CD8-positive, alpha-beta memory T cell (primary cell): ENCODE data around the gene TMEM59. TPM values are rescaled to one million over a fixed set of nuclear protein-coding genes. Genes with fewer than 3 reads are reported as not detected.
"Not testable (repeated sequence)": the region's sequence is repeated elsewhere in the genome, so short reads cannot be mapped to it uniquely, and the experiment has no call there.

Experiments used
- CTCF ChIA-PET: fragments of 350-600 bp; sonication (Branson Sonifier 250); formaldehyde crosslinking; loops from one replicate; lab custom pipeline; 2021; ENCODE audit warnings: antibody characterized with exemption; lab: Charles Lee
- POLR2A ChIA-PET: fragments of 350-600 bp; sonication (Branson Sonifier 250); formaldehyde crosslinking; loops from one replicate; lab custom pipeline; 2021; ENCODE audit warnings: antibody characterized with exemption; lab: Charles Lee
- DNase-seq, 5 donors: peaks; one replicate each; pipeline versions ENCODE4 v3.0.0 to v3.0.0-alpha.2; 2020 to 2022; ENCODE audit warnings: mixed read lengths in 1 of 5
- H3K27ac ChIP-seq: one replicate; pipeline ENCODE4 v1.7.0; 2013; ENCODE audit warnings: low read depth, mild to moderate bottlenecking, low read length, moderate library complexity
- H3K27me3 ChIP-seq: 2 replicates; pipeline ENCODE4 v1.7.0; 2013; ENCODE audit warnings: low read length, mild to moderate bottlenecking; ENCODE audit not compliant: insufficient read depth, poor library complexity, severe bottlenecking
- H3K36me3 ChIP-seq: 2 replicates; pipeline ENCODE4 v1.7.0; 2013; ENCODE audit warnings: mild to moderate bottlenecking, low read length, moderate library complexity; ENCODE audit not compliant: insufficient read depth
- H3K4me1 ChIP-seq: 2 replicates; pipeline ENCODE4 v1.7.0; 2013; ENCODE audit warnings: mild to moderate bottlenecking, low read length, moderate library complexity; ENCODE audit not compliant: insufficient read depth
- H3K4me3 ChIP-seq: 2 replicates; pipeline ENCODE4 v1.7.0; 2013; ENCODE audit warnings: mild to moderate bottlenecking, low read length
- H3K9me3 ChIP-seq: 2 replicates; pipeline ENCODE4 v1.7.0; 2013; ENCODE audit warnings: mild to moderate bottlenecking, low read length
- H3K27ac Mint-ChIP-seq, 8 donors: one replicate each; pipeline ENCODE4 v1.8.0; 2020 to 2021; ENCODE audit warnings: mixed read lengths in 8 of 8, mild to moderate bottlenecking in 6 of 8, inconsistent platforms in 3 of 8, moderate library complexity in 3 of 8
- H3K27me3 Mint-ChIP-seq, 2 donors: one replicate each; pipeline ENCODE4 v1.8.0; 2020 to 2021; ENCODE audit warnings: mixed read lengths in 2 of 2, mild to moderate bottlenecking in 1 of 2, moderate library complexity in 1 of 2
- H3K36me3 Mint-ChIP-seq, 3 donors: one replicate each; pipeline ENCODE4 v1.8.0; 2020 to 2021; ENCODE audit warnings: mixed read lengths in 3 of 3, inconsistent platforms in 1 of 3, mild to moderate bottlenecking in 1 of 3
- H3K4me1 Mint-ChIP-seq, 3 donors: one replicate each; pipeline ENCODE4 v1.8.0; 2020 to 2021; ENCODE audit warnings: mixed read lengths in 3 of 3, inconsistent platforms in 1 of 3, mild to moderate bottlenecking in 1 of 3
- H3K4me3 Mint-ChIP-seq, 7 donors: one replicate each; pipeline ENCODE4 v1.8.0; 2020 to 2021; ENCODE audit warnings: mixed read lengths in 7 of 7, mild to moderate bottlenecking in 6 of 7, moderate library complexity in 4 of 7, inconsistent platforms in 2 of 7
- H3K9me3 Mint-ChIP-seq, 5 donors: one replicate each; pipeline ENCODE4 v1.8.0; 2020 to 2022; ENCODE audit warnings: mixed read lengths in 5 of 5, mild to moderate bottlenecking in 3 of 5, moderate library complexity in 2 of 5, inconsistent platforms in 1 of 5
- polyA plus RNA-seq: library from polyadenylated mRNA; unstranded; fragments of 300-500 nt; fragmentation: Illumina TruSeq; gene quantifications from one replicate; pipeline ENCODE4 v1.2.3, GENCODE V29; 2021
- total RNA-seq, 2 experiments: library from RNA; stranded (reverse); gene quantifications; one replicate each; pipeline ENCODE4 v1.2.3, GENCODE V29; 2021

The TMEM59 gene
- total and polyA plus RNA-seq, 3 experiments from 2014 or later = 140 to 580 (median 149) TPM

GRCh38 chr1:54028306-54029251, 24.4 kb downstream of the TMEM59 start:
- Mint-ChIP-seq H3K27me3 (no peaks in the 10 kb centered on the region), H3K4me3 (no peak overlapping the region), H3K4me1 (no peaks in the 10 kb centered on the region), H3K27ac (peak overlapping the region in 6 of 8 donors; percentile 10 to 77 (median 36)), H3K36me3 (peaks cover 0 to 51% (median 12%) of the 10 kb centered on the region in 3 donors), H3K9me3 (no peaks in the 10 kb centered on the region)
- Histone ChIP-seq H3K4me1 (no peaks in the 10 kb centered on the region), H3K27ac (no peak overlapping the region), H3K36me3 (peaks cover 6% of the 10 kb centered on the region), H3K9me3 (no peaks in the 10 kb centered on the region), H3K27me3 (no peaks in the 10 kb centered on the region), H3K4me3 (no peak overlapping the region)
- no peak for DNase-seq
- ChIA-PET CTCF (no interaction called here), POLR2A (interaction anchor here (0.8 kb wide), 1 partner anchor 28 kb away, joined by 3 read pairs; no protein-coding TSS in a partner anchor)

GRCh38 chr1:54027848-54028247, 25.2 kb downstream of the TMEM59 start:
- no peaks in the 10 kb centered on the region for H3K4me1 ChIP-seq
- no peak overlapping the region for H3K4me3 Mint-ChIP-seq
- no peaks in the 10 kb centered on the region for H3K9me3 ChIP-seq
- peaks cover 0 to 45% (median 12%) of the 10 kb centered on the region in 3 donors for H3K36me3 Mint-ChIP-seq
- CTCF ChIA-PET = no interaction called here
- no peak overlapping the region for H3K27ac ChIP-seq
- no peak overlapping the region for H3K27ac Mint-ChIP-seq
- H3K4me3 ChIP-seq = no peak overlapping the region
- DNase-seq = no peak
- POLR2A ChIA-PET = no interaction called here
- no peaks in the 10 kb centered on the region for H3K27me3 Mint-ChIP-seq
- peaks cover 4% of the 10 kb centered on the region for H3K36me3 ChIP-seq
- no peaks in the 10 kb centered on the region for H3K4me1 Mint-ChIP-seq
- no peaks in the 10 kb centered on the region for H3K27me3 ChIP-seq
- H3K9me3 Mint-ChIP-seq = no peaks in the 10 kb centered on the region

GRCh38 chr1:54024811-54025210, 28.2 kb downstream of the TMEM59 start:
- H3K4me1 ChIP-seq, H3K27me3 ChIP-seq, H3K27me3 Mint-ChIP-seq, DNase-seq, H3K9me3 ChIP-seq, H3K4me3 Mint-ChIP-seq, H3K4me1 Mint-ChIP-seq, H3K27ac ChIP-seq, H3K36me3 ChIP-seq, CTCF ChIA-PET, H3K4me3 ChIP-seq, POLR2A ChIA-PET, H3K9me3 Mint-ChIP-seq: not testable (repeated sequence)
- H3K27ac Mint-ChIP-seq = peak overlapping the region in 1 of 8 donors; percentile 56
- H3K36me3 Mint-ChIP-seq = peaks cover 0 to 17% (median 6%) of the 10 kb centered on the region in 3 donors

GRCh38 chr1:54024358-54024757, 28.6 kb downstream of the TMEM59 start:
- no peaks in the 10 kb centered on the region for H3K27me3 ChIP-seq
- H3K4me1 Mint-ChIP-seq = no peaks in the 10 kb centered on the region
- DNase-seq = no peak
- no peaks in the 10 kb centered on the region for H3K9me3 ChIP-seq
- H3K4me3 ChIP-seq = no peak overlapping the region
- no peaks in the 10 kb centered on the region for H3K4me1 ChIP-seq
- no peaks in the 10 kb centered on the region for H3K27me3 Mint-ChIP-seq
- H3K27ac ChIP-seq = no peak overlapping the region
- no peak overlapping the region for H3K27ac Mint-ChIP-seq
- H3K36me3 Mint-ChIP-seq = peaks cover 0 to 13% (median 3%) of the 10 kb centered on the region in 3 donors
- no peaks in the 10 kb centered on the region for H3K9me3 Mint-ChIP-seq
- CTCF ChIA-PET = no interaction called here
- no peaks in the 10 kb centered on the region for H3K36me3 ChIP-seq
- H3K4me3 Mint-ChIP-seq = no peak overlapping the region
- POLR2A ChIA-PET = no interaction called here

- H3K4me1 Mint-ChIP-seq, CTCF ChIA-PET, H3K36me3 ChIP-seq, H3K27ac ChIP-seq, H3K9me3 ChIP-seq, H3K27me3 ChIP-seq, H3K9me3 Mint-ChIP-seq, H3K4me3 ChIP-seq, POLR2A ChIA-PET, H3K4me1 ChIP-seq, H3K36me3 Mint-ChIP-seq, H3K27ac Mint-ChIP-seq, DNase-seq: not testable (repeated sequence)
- H3K27me3 Mint-ChIP-seq = peaks cover 0 to 13% of the 10 kb centered on the region in 2 donors
- H3K4me3 Mint-ChIP-seq = peak overlapping the region in 1 of 7 donors; percentile 36
Observed at GRCh38 chr1:54019562-54020176, 33.3 kb downstream of the TMEM59 start.

GRCh38 chr1:54018635-54019034, 34.4 kb downstream of the TMEM59 start:
- Mint-ChIP-seq H3K36me3 (no peaks in the 10 kb centered on the region), H3K4me3 (no peak overlapping the region), H3K9me3 (no peaks in the 10 kb centered on the region), H3K4me1 (no peaks in the 10 kb centered on the region), H3K27me3 (peaks cover 0 to 15% of the 10 kb centered on the region in 2 donors), H3K27ac (no peak overlapping the region)
- ChIA-PET POLR2A (no interaction called here), CTCF (no interaction called here)
- H3K4me3 ChIP-seq = no peak overlapping the region
- H3K27me3 ChIP-seq = peaks cover 2% of the 10 kb centered on the region
- H3K36me3 ChIP-seq = no peaks in the 10 kb centered on the region
- no peak overlapping the region for H3K27ac ChIP-seq
- no peak for DNase-seq
- H3K4me1 ChIP-seq = no peaks in the 10 kb centered on the region
- H3K9me3 ChIP-seq = no peaks in the 10 kb centered on the region

- Histone ChIP-seq H3K9me3 (no peaks in the 10 kb centered on the region), H3K4me1 (no peaks in the 10 kb centered on the region), H3K27ac (no peak within 1 kb of the TSS), H3K4me3 (no peak within 1 kb of the TSS), H3K27me3 (peaks cover 3% of the 10 kb centered on the region), H3K36me3 (no peaks in the 10 kb centered on the region)
- H3K27me3 Mint-ChIP-seq = peaks cover 0 to 18% of the 10 kb centered on the region in 2 donors
- DNase-seq = no peak
- no peak within 1 kb of the TSS for H3K27ac Mint-ChIP-seq
- no peaks in the 10 kb centered on the region for H3K36me3 Mint-ChIP-seq
- H3K4me3 Mint-ChIP-seq = no peak within 1 kb of the TSS
- H3K9me3 Mint-ChIP-seq = no peaks in the 10 kb centered on the region
- CTCF ChIA-PET = no interaction called here
- POLR2A ChIA-PET = no interaction called here
- no peaks in the 10 kb centered on the region for H3K4me1 Mint-ChIP-seq
Observed at GRCh38 chr1:54017979-54018378, 35.0 kb downstream of the TMEM59 start, which contains the start of gene LDLRAD1. TSS of gene LDLRAD1 (minus strand) at chr1:54018186. CDS start at chr1:54018112, 74 bp downstream.
